ACC112 (cell line): Measurements from ENCODE around the gene C1orf50.

Source experiments
- H2AFZ ChIP-seq: fragments of 200-600 bp; sonication (generic); one replicate; pipeline ENCODE4 v1.6.0; 2017; ENCODE audit warnings: antibody characterized with exemption, low read length; ENCODE audit not compliant: unreplicated experiment
- H3K27ac ChIP-seq: fragments of 200-600 bp; sonication (generic); 2 replicates; pipeline ENCODE4 v1.5.1; 2014; ENCODE audit warnings: low read depth, mild to moderate bottlenecking, antibody characterized with exemption, low read length, moderate library complexity
- H3K27me3 ChIP-seq: fragments of 200-600 bp; sonication (generic); 2 replicates; pipeline ENCODE4 v1.6.1; 2014; ENCODE audit warnings: mild to moderate bottlenecking, antibody characterized with exemption, low read length, moderate library complexity, mixed read lengths; ENCODE audit not compliant: insufficient read depth
- H3K36me3 ChIP-seq: fragments of 200-600 bp; sonication (generic); 2 replicates; pipeline ENCODE4 v1.6.1; 2016; ENCODE audit warnings: mild to moderate bottlenecking, antibody characterized with exemption, low read length, moderate library complexity, mixed read lengths; ENCODE audit not compliant: insufficient read depth
- H3K4me1 ChIP-seq: fragments of 200-600 bp; sonication (generic); one replicate; pipeline ENCODE4 v1.6.1; 2016; ENCODE audit warnings: low read length, mixed read lengths; ENCODE audit not compliant: insufficient read depth, unreplicated experiment, control insufficient read depth
- H3K4me3 ChIP-seq: fragments of 200-600 bp; sonication (generic); 2 replicates; pipeline ENCODE4 v1.5.1; 2014; ENCODE audit warnings: mild to moderate bottlenecking, low read depth, low read length
- H3K79me2 ChIP-seq: fragments of 200-600 bp; sonication (generic); one replicate; pipeline ENCODE4 v1.6.0; 2016; ENCODE audit warnings: low read length; ENCODE audit not compliant: control insufficient read depth, unreplicated experiment, insufficient read depth

The C1orf50 gene

DNA sequence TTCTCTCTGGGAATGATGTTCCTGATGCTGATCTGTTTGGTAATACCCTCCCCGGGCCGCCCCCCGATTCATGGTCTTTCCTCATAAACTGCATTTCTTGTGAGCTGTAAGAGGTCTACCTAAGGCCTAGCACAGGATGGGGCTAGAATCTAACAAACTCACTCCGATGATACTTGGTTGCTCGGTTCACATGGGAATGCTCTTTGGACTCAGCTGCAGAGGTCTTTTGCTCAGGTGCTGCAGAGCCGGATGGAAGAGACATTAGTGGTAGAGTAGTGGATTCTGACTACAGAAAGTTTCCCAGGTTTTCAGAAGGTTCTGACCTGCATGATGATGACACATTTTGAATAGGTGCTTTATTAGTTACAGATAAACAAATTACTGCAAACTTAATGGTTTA, 9.5 kb downstream of the C1orf50 start:
- Histone ChIP-seq H3K27me3 (no peaks in the 10 kb centered on the region), H3K36me3 (peaks cover 10% of the 10 kb centered on the region), H3K27ac (no peak overlapping the region), H3K4me3 (no peak overlapping the region), H3K4me1 (no peaks in the 10 kb centered on the region), H3K79me2 (peaks cover 6% of the 10 kb centered on the region), H2AFZ (no peak overlapping the region)

- no peak overlapping the region for H2AFZ ChIP-seq
- no peaks in the 10 kb centered on the region for H3K79me2 ChIP-seq
- H3K27me3 ChIP-seq, result no peaks in the 10 kb centered on the region
- no peak overlapping the region for H3K4me3 ChIP-seq
- H3K4me1 ChIP-seq, result no peaks in the 10 kb centered on the region
- peaks cover 10% of the 10 kb centered on the region for H3K36me3 ChIP-seq
- H3K27ac ChIP-seq, result no peak overlapping the region
These were observed 10.8 kb downstream of the C1orf50 start for GRCh38 chr1:42777852-42778251.

DNA sequence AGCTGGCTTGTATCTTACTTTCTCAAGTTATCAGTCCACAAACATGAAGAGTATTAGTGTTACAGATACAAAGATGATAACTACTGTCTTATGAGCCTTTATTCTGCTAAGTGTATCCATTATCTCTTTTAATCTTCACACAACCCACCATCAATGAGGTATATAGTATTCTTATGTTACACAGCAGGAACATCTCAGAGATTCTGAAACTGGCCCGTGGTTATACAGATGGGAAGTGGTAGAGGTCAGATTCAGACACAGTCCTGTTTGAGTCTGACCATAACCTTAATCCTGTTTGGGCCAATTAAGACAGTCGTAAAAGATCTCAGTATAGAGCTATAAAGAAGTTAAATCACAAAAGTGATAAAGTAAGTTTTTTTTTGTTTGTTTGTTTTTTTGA, 12.7 kb downstream of the C1orf50 start:
- Histone ChIP-seq H3K4me3 (no peak overlapping the region), H2AFZ (no peak overlapping the region), H3K36me3 (peaks cover 7% of the 10 kb centered on the region; the same call in 1 of the 2 replicates), H3K79me2 (no peaks in the 10 kb centered on the region), H3K27ac (no peak overlapping the region), H3K27me3 (no peaks in the 10 kb centered on the region), H3K4me1 (no peaks in the 10 kb centered on the region)

DNA sequence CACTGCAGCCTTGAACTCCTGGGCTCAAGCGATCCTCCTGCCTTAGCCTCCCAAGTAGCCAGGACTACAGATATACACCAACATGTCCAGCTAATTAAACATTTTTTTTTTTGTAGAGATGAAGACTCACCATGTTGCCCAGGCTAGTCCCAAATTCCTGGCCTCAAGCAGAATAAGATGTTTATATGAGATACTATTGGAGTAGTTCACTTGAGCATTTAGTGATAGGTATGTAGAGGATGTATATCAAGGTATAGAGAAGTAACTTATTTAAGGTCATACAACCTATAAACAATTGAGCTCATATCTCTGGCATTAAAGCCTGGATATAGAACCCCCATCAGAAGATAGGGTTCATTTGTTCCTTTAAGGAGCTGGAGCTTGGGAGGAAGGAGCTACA, 13.1 kb downstream of the C1orf50 start:
- Histone ChIP-seq H3K27me3 (no peaks in the 10 kb centered on the region), H3K4me3 (no peak overlapping the region), H3K27ac (no peak overlapping the region), H3K36me3 (peaks cover 3% of the 10 kb centered on the region; the same call in 1 of the 2 replicates), H3K4me1 (no peaks in the 10 kb centered on the region), H2AFZ (no peak overlapping the region), H3K79me2 (no peaks in the 10 kb centered on the region)

- H2AFZ ChIP-seq, result no peak overlapping the region
- no peaks in the 10 kb centered on the region for H3K36me3 ChIP-seq
- no peak overlapping the region for H3K27ac ChIP-seq
- peaks cover 6% of the 10 kb centered on the region for H3K4me1 ChIP-seq
- no peak overlapping the region for H3K4me3 ChIP-seq
- H3K27me3 ChIP-seq, result no peaks in the 10 kb centered on the region
- no peaks in the 10 kb centered on the region for H3K79me2 ChIP-seq
These were observed 16.0 kb downstream of the C1orf50 start for GRCh38 chr1:42783092-42783491.

DNA sequence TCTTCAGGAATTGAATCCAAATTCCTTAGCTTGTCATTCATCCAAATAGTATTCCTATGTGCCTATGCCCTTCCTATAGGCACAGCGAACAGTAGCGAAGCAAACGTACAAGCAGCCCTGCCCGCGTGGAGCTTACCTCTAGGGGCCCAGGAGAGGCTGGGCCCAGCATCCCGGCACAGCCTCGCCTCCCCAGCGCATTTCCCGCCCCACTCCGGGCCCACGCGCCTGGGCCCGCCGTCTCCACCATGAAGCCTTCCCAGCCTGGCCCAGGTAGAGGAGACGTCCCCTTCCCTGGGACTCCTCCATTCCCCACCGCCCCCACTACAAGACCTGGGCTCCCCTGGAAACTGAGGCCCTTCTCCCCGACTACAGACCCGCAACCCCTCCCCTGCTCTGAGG, 17.5 kb downstream of the C1orf50 start:
- peaks cover 6% of the 10 kb centered on the region for H3K4me1 ChIP-seq
- H3K27me3 ChIP-seq, result no peaks in the 10 kb centered on the region
- no peaks in the 10 kb centered on the region for H3K36me3 ChIP-seq
- 0 out of 2 replicates have a peak overlapping the region, but pooled peaks have one; percentile 74 for H3K4me3 ChIP-seq
- H3K27ac ChIP-seq, result no peak overlapping the region
- H2AFZ ChIP-seq, result no peak overlapping the region
- no peaks in the 10 kb centered on the region for H3K79me2 ChIP-seq

DNA sequence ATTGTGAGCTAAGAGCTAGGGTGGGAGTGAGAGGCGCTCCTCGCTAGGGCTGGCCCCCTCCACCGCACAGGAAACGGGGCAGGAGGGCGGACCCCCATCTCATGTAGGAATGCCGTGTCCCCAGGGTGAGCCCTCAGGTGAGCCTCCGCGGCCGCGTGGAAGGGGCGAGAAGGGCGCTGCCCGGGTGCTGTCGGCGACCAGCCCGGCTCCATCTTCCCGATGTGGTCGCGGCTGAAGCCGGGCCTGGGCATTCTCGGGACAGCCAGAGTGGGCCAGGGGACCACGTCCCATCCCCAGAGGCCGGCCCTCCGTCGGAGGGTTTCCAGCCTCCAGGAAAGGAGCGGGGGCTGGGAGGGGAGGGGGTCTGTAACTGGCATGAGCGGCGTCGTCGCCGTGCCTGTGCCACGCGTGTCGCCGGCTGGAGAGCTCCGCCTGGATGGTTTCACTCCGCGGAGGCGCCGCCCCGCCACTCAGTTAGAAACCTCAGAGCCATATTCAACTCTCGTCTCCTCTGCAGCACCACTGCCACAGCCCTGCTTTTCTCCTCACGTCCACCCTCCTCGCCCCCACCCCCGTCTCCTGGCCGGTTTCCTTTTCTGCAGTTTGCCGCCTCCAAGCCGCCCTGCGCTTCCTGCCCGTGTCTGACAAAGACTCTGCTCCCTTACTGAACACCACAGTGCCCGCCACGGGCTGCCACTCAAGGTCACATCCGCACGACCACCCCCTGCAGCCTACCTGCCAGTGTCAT, 18.1 kb downstream of the C1orf50 start, which contains the start of gene TMEM269:
TSS of gene TMEM269 (plus strand) at position 46 of the 748 bp plus-strand sequence. CDS start 4,903 bp downstream, outside the sequence.
- Histone ChIP-seq H3K36me3 (no peaks in the 10 kb centered on the region), H3K4me1 (peaks cover 6% of the 10 kb centered on the region), H3K27me3 (no peaks in the 10 kb centered on the region), H3K4me3 (peak within 1 kb of the TSS; percentile 74), H3K79me2 (no peaks in the 10 kb centered on the region), H2AFZ (peak within 1 kb of the TSS; percentile 81), H3K27ac (no peak within 1 kb of the TSS)

- Histone ChIP-seq H3K4me1 (peaks cover 6% of the 10 kb centered on the region), H3K27ac (no peak overlapping the region), H3K4me3 (no peak overlapping the region), H3K36me3 (no peaks in the 10 kb centered on the region), H3K27me3 (no peaks in the 10 kb centered on the region), H3K79me2 (no peaks in the 10 kb centered on the region), H2AFZ (no peak overlapping the region)
These were observed 19.0 kb downstream of the C1orf50 start for GRCh38 chr1:42786097-42786496.

DNA sequence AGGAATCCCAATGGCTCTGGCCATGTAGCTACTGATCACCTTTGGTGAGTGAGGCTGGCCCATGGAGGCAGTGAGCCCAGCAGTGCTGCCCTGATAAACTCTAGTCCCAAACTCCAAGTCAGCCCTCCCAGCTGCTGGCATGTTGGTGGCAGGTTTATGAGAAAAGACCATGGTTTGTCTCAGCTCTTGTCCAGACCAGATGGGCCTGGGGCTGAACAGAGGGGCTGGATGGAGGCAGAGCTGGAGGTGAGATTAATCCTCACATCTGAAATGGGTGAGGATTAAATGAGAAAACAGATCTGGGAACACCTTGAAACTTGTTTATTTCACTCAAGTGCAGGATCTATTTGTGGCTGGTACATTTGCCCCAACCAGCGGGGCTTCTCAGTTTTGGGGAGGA, 21.0 kb downstream of the C1orf50 start:
- no peaks in the 10 kb centered on the region for H3K79me2 ChIP-seq
- no peak overlapping the region for H2AFZ ChIP-seq
- H3K36me3 ChIP-seq, result no peaks in the 10 kb centered on the region
- H3K4me1 ChIP-seq, result peaks cover 6% of the 10 kb centered on the region
- no peak overlapping the region for H3K4me3 ChIP-seq
- no peaks in the 10 kb centered on the region for H3K27me3 ChIP-seq
- no peak overlapping the region for H3K27ac ChIP-seq

DNA sequence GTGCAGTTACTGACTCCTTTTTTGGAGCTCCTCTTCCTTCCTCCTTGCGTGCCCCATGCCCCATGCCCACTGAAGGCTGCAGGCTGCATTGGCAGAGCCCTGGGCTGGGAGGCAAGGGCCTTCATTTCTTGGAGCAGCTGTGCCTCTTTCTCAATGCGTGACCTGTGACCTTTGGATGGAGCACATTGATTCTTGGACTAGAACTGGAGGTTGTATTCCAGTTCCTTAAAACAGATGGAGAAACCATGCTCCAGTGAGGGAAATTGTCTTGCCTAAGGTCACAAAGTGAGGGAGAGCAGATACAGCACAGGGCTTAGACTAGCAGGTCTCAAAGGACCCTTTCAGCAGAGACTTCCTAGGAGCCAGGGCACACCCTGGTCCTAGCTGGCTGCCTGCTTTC, 26.8 kb downstream of the C1orf50 start:
- Histone ChIP-seq H3K79me2 (no peaks in the 10 kb centered on the region), H3K27me3 (no peaks in the 10 kb centered on the region), H3K4me1 (no peaks in the 10 kb centered on the region), H3K4me3 (no peak overlapping the region), H3K36me3 (no peaks in the 10 kb centered on the region), H3K27ac (no peak overlapping the region), H2AFZ (no peak overlapping the region)

GRCh38 chr1:42797414-42797813, 30.4 kb downstream of the C1orf50 start:
- Histone ChIP-seq H2AFZ (no peak overlapping the region), H3K4me1 (no peaks in the 10 kb centered on the region), H3K4me3 (no peak overlapping the region), H3K27ac (no peak overlapping the region), H3K79me2 (no peaks in the 10 kb centered on the region), H3K27me3 (no peaks in the 10 kb centered on the region), H3K36me3 (no peaks in the 10 kb centered on the region)
